Mesenchymal stem cell (in vitro differentiated cells and primary cell): ENCODE measurements around the gene FCHSD2.

Experiments used
- DNase-seq: peaks from one replicate; pipeline ENCODE4 v3.0.0-alpha.2; 2013
- H2AFZ ChIP-seq: one replicate; pipeline ENCODE4 v1.6.1; 2013; ENCODE audit warnings: low read depth, mild to moderate bottlenecking, control low read depth, inconsistent platforms, low read length, moderate library complexity
- H2AK5ac ChIP-seq: 2 replicates; pipeline ENCODE4 v1.6.1; 2013; ENCODE audit warnings: low read length, moderate library complexity, mild to moderate bottlenecking, inconsistent platforms; ENCODE audit not compliant: severe bottlenecking
- H2BK120ac ChIP-seq: one replicate; pipeline ENCODE4 v1.6.1; 2013; ENCODE audit warnings: low read depth, mild to moderate bottlenecking, inconsistent platforms, low read length, moderate library complexity
- H2BK12ac ChIP-seq, 2 experiments: one replicate each; pipeline ENCODE4 v1.6.1; 2013; ENCODE audit warnings: inconsistent platforms in 2 of 2, low read length in 2 of 2, mild to moderate bottlenecking in 2 of 2, moderate library complexity in 2 of 2, control low read depth in 1 of 2
- H2BK15ac ChIP-seq: one replicate; pipeline ENCODE4 v1.6.1; 2013; ENCODE audit warnings: mild to moderate bottlenecking, low read depth, inconsistent platforms; ENCODE audit not compliant: poor library complexity, severe bottlenecking
- H2BK5ac ChIP-seq: 2 replicates; pipeline ENCODE4 v1.6.1; 2013; ENCODE audit warnings: low read depth, mild to moderate bottlenecking, low read length, control low read depth, inconsistent platforms; ENCODE audit not compliant: poor library complexity, severe bottlenecking
- H3K14ac ChIP-seq, 2 experiments: one replicate each; pipeline ENCODE4 v1.6.1; 2013; ENCODE audit warnings: inconsistent platforms in 2 of 2, low read length in 2 of 2, control low read depth in 1 of 2, mild to moderate bottlenecking in 1 of 2, moderate library complexity in 1 of 2
- H3K18ac ChIP-seq, 2 experiments: one replicate each; pipeline ENCODE4 v1.6.1; 2013; ENCODE audit warnings: inconsistent platforms in 2 of 2, low read length in 2 of 2, control low read depth in 1 of 2, low read depth in 1 of 2, mild to moderate bottlenecking in 1 of 2
- H3K23ac ChIP-seq, 2 experiments: one replicate each; pipeline ENCODE4 v1.6.1; 2013; ENCODE audit warnings: inconsistent platforms in 2 of 2, low read length in 2 of 2, mild to moderate bottlenecking in 2 of 2, moderate library complexity in 2 of 2, control low read depth in 1 of 2
- H3K27ac ChIP-seq: 2 replicates; pipeline ENCODE4 v1.5.1; 2013; ENCODE audit warnings: mild to moderate bottlenecking, moderate library complexity, low read length, control low read depth, inconsistent platforms; ENCODE audit not compliant: poor library complexity, severe bottlenecking
- H3K27me3 ChIP-seq, 2 experiments: 2 replicates each; pipeline versions ENCODE4 v1.6.1 to v1.7.0; 2013; ENCODE audit warnings: low read length in 2 of 2, mild to moderate bottlenecking in 2 of 2, moderate library complexity in 2 of 2, control low read depth in 1 of 2, inconsistent platforms in 1 of 2; ENCODE audit not compliant: control insufficient read depth in 1 of 2, insufficient read depth in 1 of 2
- H3K36me3 ChIP-seq, 2 experiments: 2 replicates each; pipeline versions ENCODE4 v1.6.1 to v1.7.0; 2013; ENCODE audit warnings: low read length in 2 of 2, control low read depth in 1 of 2, inconsistent platforms in 1 of 2, low read depth in 1 of 2, mild to moderate bottlenecking in 1 of 2; ENCODE audit not compliant: insufficient read depth in 2 of 2, control insufficient read depth in 1 of 2
- H3K4ac ChIP-seq, 2 experiments: one replicate each; pipeline ENCODE4 v1.6.1; 2013; ENCODE audit warnings: inconsistent platforms in 2 of 2, low read length in 2 of 2, mild to moderate bottlenecking in 2 of 2, moderate library complexity in 2 of 2, control low read depth in 1 of 2, low read depth in 1 of 2
- H3K4me1 ChIP-seq: 2 replicates; pipeline ENCODE4 v1.6.1; 2013; ENCODE audit warnings: low read depth, low read length, control low read depth; ENCODE audit not compliant: control insufficient read depth, insufficient read depth
- H3K4me2 ChIP-seq: 2 replicates; pipeline ENCODE4 v1.6.1; 2013; ENCODE audit warnings: low read length, mild to moderate bottlenecking, inconsistent platforms; ENCODE audit not compliant: poor library complexity, severe bottlenecking
- H3K4me3 ChIP-seq, 2 experiments: 2 replicates each; pipeline versions ENCODE4 v1.5.1 to v1.7.0; 2013; ENCODE audit warnings: low read length in 2 of 2, mild to moderate bottlenecking in 2 of 2, control low read depth in 1 of 2, low read depth in 1 of 2; ENCODE audit not compliant: insufficient read depth in 1 of 2
- H3K79me1 ChIP-seq: replicated peaks from 2 replicates; pipeline ENCODE4 v1.6.1; 2013; ENCODE audit warnings: mild to moderate bottlenecking, control low read depth, low read length, inconsistent platforms; ENCODE audit not compliant: poor library complexity, severe bottlenecking
- H3K9ac ChIP-seq: 2 replicates; pipeline ENCODE4 v1.7.0; 2013; ENCODE audit warnings: mild to moderate bottlenecking, low read length, moderate library complexity
- H3K9me3 ChIP-seq: 2 replicates; pipeline ENCODE4 v1.7.0; 2013; ENCODE audit warnings: mild to moderate bottlenecking, low read length; ENCODE audit not compliant: control insufficient read depth
- H4K8ac ChIP-seq: one replicate; pipeline ENCODE4 v1.6.1; 2013; ENCODE audit warnings: inconsistent platforms, mild to moderate bottlenecking, low read length, moderate library complexity
- H4K91ac ChIP-seq: one replicate; pipeline ENCODE4 v1.6.1; 2013; ENCODE audit warnings: mild to moderate bottlenecking, low read length, inconsistent platforms
- WGBS: methylation state at CpG from one replicate; pipeline ENCODE4 v1.1.7; 2013; ENCODE audit warnings: mixed read lengths; 5-methylcytosine and 5-hydroxymethylcytosine counted together

The FCHSD2 gene

GRCh38 chr11:73186294-73186850, 44.3 kb upstream of the FCHSD2 start:
- Histone ChIP-seq H3K18ac (no peak overlapping the region), H4K91ac (no peak overlapping the region), H3K27ac (no peak overlapping the region), H3K9me3 (no peaks in the 10 kb centered on the region), H2AK5ac (no peak overlapping the region), H3K4me3 (no peak overlapping the region), H2BK5ac (no peak overlapping the region), H3K14ac (no peak overlapping the region), H3K4ac (no peak overlapping the region), H4K8ac (peak overlapping the region; percentile 2), H3K4me2 (no peak overlapping the region), H3K27me3 (peaks cover 0 to 3% of the 10 kb centered on the region in 2 experiments), H3K9ac (no peak overlapping the region), H2BK12ac (no peak overlapping the region), H3K36me3 (no peaks in the 10 kb centered on the region), H2BK120ac (no peak overlapping the region), H2BK15ac (no peak overlapping the region), H3K4me1 (peaks cover 16% of the 10 kb centered on the region), H3K23ac (no peak overlapping the region), H3K79me1 (no peaks in the 10 kb centered on the region), H2AFZ (no peak overlapping the region)
- DNase-seq, result no peak
- 95% methylated on average over 9 of the region's 10 CpGs for whole genome bisulfite sequencing

GRCh38 chr11:73185680-73186293, 43.7 kb upstream of the FCHSD2 start:
- Histone ChIP-seq H3K27ac (no peak overlapping the region), H2AFZ (no peak overlapping the region), H3K23ac (no peak overlapping the region), H2AK5ac (no peak overlapping the region), H2BK12ac (no peak overlapping the region), H2BK5ac (no peak overlapping the region), H3K18ac (peak overlapping the region; percentile 5 to 18), H3K4ac (no peak overlapping the region), H4K8ac (peak overlapping the region; percentile 54), H3K36me3 (no peaks in the 10 kb centered on the region), H3K9ac (no peak overlapping the region), H4K91ac (no peak overlapping the region), H2BK15ac (no peak overlapping the region), H3K4me3 (no peak overlapping the region), H3K27me3 (peaks cover 0 to 3% of the 10 kb centered on the region in 2 experiments), H3K4me2 (no peak overlapping the region), H3K79me1 (no peaks in the 10 kb centered on the region), H3K9me3 (no peaks in the 10 kb centered on the region), H3K14ac (peak overlapping the region in 1 of 2 experiments; percentile 84), H2BK120ac (no peak overlapping the region), H3K4me1 (peaks cover 16% of the 10 kb centered on the region)
- WGBS, result 47% methylated on average over 13 of the region's 13 CpGs
- peak; percentile 60 for DNase-seq

- H3K23ac ChIP-seq, result no peak overlapping the region
- H4K8ac ChIP-seq, result peak overlapping the region; percentile 79
- H3K36me3 ChIP-seq, result no peaks in the 10 kb centered on the region
- H3K9ac ChIP-seq, result no peak overlapping the region
- no peak overlapping the region for H2BK12ac ChIP-seq
- peak overlapping the region; percentile 5 to 18 for H3K18ac ChIP-seq
- H2AFZ ChIP-seq, result no peak overlapping the region
- 54% methylated on average over 14 of the region's 18 CpGs for WGBS
- no peaks in the 10 kb centered on the region for H3K27me3 ChIP-seq
- no peak overlapping the region for H2BK5ac ChIP-seq
- H3K4me2 ChIP-seq, result no peak overlapping the region
- DNase-seq, result peak; percentile 61
- no peaks in the 10 kb centered on the region for H3K9me3 ChIP-seq
- no peak overlapping the region for H3K27ac ChIP-seq
- no peak overlapping the region for H2BK15ac ChIP-seq
- no peak overlapping the region for H2AK5ac ChIP-seq
- no peak overlapping the region for H4K91ac ChIP-seq
- H3K4me1 ChIP-seq, result peaks cover 16% of the 10 kb centered on the region
- no peaks in the 10 kb centered on the region for H3K79me1 ChIP-seq
- no peak overlapping the region for H2BK120ac ChIP-seq
- H3K4ac ChIP-seq, result peak overlapping the region in 1 of 2 experiments; percentile 28
- no peak overlapping the region for H3K14ac ChIP-seq
- H3K4me3 ChIP-seq, result no peak overlapping the region
These were observed 43.0 kb upstream of the FCHSD2 start for GRCh38 chr11:73184953-73185671.

- H3K27me3 ChIP-seq, result peaks cover 3 to 5% of the 10 kb centered on the region in 2 experiments
- no peak overlapping the region for H2BK15ac ChIP-seq
- H3K79me1 ChIP-seq, result no peaks in the 10 kb centered on the region
- no peak overlapping the region for H3K4me2 ChIP-seq
- no peak overlapping the region for H2BK12ac ChIP-seq
- no peak overlapping the region for H2AFZ ChIP-seq
- H4K8ac ChIP-seq, result no peak overlapping the region
- H3K36me3 ChIP-seq, result no peaks in the 10 kb centered on the region
- no peak overlapping the region for H3K23ac ChIP-seq
- H2BK5ac ChIP-seq, result no peak overlapping the region
- H3K27ac ChIP-seq, result no peak overlapping the region
- no peak overlapping the region for H2AK5ac ChIP-seq
- H3K4me3 ChIP-seq, result no peak overlapping the region
- WGBS, result 63% methylated on average over 3 of the region's 3 CpGs
- H3K4me1 ChIP-seq, result peaks cover 16% of the 10 kb centered on the region
- H2BK120ac ChIP-seq, result no peak overlapping the region
- no peak for DNase-seq
- H3K4ac ChIP-seq, result no peak overlapping the region
- no peak overlapping the region for H4K91ac ChIP-seq
- no peak overlapping the region for H3K9ac ChIP-seq
- H3K9me3 ChIP-seq, result no peaks in the 10 kb centered on the region
- no peak overlapping the region for H3K14ac ChIP-seq
- no peak overlapping the region for H3K18ac ChIP-seq
These were observed 40.8 kb upstream of the FCHSD2 start for GRCh38 chr11:73182824-73183321.
